Ureter (tissue), 1 donor: ENCODE measurements around the gene CCL16. TPM values are rescaled to one million over a fixed set of nuclear protein-coding genes. Genes with fewer than 3 reads are reported as not detected.
"Not testable (repeated sequence)": the region's sequence is repeated elsewhere in the genome, so short reads cannot be mapped to it uniquely, and the experiment has no call there.

Source experiments
- DNase-seq: peaks from one replicate; pipeline ENCODE4 v3.0.0-alpha.2; 2020; ENCODE audit warnings: low spot score
- total RNA-seq: library from RNA; stranded (reverse); gene quantifications from one replicate; pipeline ENCODE4 v1.2.4, GENCODE V29; 2023
- donor health status: DM: yes; HTN: yes; CAD: no.

The CCL16 gene
- total RNA-seq: 1.6 TPM

DNA sequence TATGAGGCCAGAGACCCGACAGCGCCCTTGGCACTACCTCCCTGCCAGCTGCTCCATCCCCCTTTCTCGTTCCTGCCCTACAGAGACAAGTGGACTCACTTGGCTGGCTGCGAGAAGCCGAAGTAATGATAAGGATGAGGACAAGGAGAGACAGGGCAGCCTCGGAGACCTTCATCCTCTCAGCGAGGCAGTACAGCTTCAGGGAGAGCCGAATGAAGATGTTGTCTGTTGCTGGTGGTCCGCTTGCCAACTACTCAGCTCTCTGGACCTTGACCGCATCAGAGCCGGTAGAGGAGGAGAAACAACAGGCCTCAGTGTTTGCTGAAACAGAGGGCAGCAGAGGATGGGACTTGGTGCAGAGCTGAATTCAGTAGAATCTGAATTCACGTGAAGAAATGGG is at the start of gene CCL16:
CCL16 (minus strand) TSS at position 252 of the 400 bp plus-strand sequence; CDS start at position 175, 77 bp downstream.
- DNase-seq: no peak

DNA sequence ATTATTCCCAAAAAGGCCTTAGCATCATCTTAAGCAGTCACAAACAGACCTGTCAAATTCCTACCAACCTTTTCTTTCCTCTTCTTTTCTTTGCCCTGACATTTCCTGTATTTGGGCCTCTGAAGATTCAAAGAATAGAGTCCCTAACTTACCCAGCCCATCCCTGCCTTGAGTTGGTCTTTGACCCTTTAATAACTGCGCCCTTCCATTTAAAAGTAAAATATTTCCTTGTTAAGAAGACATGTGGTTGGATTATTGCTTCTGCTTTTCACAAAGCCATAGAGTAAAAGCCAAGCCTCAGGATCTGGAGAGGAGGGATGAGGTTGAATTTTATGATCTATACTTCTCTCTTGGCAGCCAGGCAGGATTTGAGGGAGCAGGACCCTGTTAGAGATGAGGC is 49.7 kb upstream of the CCL16 start:
- DNase-seq: no peak

DNA sequence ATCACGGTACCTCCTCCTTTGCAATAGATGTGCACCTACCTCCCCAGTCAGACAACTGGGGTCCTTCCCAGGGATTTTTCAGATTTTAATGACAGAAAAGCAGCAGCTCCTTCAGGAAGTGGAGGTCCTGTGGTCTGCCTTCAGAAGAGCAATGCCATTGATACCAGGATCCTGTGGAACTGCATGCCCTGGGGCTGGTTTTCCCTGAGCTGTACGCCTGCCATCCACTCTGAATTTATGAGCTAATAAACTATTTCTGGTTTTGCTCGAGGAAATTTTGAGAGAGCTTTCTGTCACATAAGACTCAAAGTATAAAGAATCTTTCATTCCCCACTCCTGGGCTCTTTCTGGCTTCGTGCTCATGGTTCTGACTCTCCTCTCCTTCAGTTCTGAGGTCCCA is 46.5 kb upstream of the CCL16 start:
- no peak for DNase-seq

- no peak for DNase-seq
Observed at GRCh38 chr17:36024106-36024869, 43.0 kb upstream of the CCL16 start.

DNA sequence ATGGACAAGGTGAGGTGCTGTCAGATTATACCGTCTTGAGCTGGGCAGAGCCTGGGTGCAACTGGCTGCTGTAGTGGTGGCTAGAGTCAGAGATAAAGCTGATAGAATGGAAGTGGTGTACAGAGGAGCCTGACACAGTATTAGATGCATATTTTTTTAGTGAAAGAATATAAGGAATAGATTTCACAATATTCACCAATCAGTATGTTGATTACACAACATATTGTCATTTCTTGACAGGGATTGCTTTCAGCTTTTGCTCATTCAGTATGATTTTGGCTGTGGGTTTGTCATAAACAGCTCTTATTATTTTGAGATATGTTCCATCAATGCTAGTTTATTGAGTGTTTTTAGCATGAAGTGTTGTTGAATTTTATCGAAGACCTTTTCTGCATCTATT is 38.1 kb upstream of the CCL16 start:
- DNase-seq: no peak

DNA sequence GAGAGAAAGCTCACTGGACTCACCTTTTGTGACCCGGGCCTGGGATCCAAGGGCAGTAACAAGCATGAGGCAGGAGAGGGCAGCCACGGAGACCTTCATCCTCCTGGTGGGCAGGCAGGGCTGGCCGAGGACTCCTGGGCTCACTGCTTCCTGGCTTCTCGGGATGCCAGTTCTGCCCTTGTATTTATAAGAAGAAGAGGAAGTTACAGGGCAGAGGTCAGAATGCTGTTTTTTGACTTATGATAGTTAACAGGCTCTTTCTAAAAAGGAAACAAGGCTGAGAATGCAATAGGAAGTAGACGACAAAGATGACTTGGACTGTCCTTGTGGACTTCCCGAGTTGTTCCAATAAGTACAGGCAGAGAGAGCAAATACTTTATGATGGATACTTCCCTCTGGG is 36.5 kb upstream of the CCL16 start, which contains the start of gene CCL23:
CCL23 (minus strand) TSS at position 174 of the 400 bp plus-strand sequence; CDS start at position 99, 75 bp downstream.
- no peak for DNase-seq

GRCh38 chr17:36016555-36016954 is 35.3 kb upstream of the CCL16 start:
- DNase-seq: no peak

GRCh38 chr17:36015895-36016294 is 34.6 kb upstream of the CCL16 start:
- not testable (repeated sequence) for DNase-seq

DNA sequence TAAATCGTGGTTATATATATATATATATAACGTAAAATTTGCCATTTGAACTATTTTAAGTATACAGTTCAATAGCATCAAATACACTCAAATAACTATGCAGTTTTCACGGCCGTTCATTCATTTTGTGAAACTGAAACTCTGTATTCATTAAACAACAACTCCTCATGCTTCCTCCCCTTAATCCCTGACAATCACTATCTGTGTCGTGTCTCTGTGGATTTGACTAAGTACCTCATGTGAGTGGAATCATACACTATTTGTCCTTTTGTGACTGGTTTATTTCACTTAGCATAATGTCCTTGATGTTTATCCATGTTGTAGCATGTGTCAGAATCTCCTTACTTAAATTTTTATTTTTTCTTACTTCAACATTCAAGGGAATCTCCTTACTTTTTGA is 33.6 kb upstream of the CCL16 start:
- DNase-seq: no peak

GRCh38 chr17:36011201-36011600 is 29.9 kb upstream of the CCL16 start:
- no peak for DNase-seq

- DNase-seq: no peak
Observed at GRCh38 chr17:36008998-36009665, 27.8 kb upstream of the CCL16 start.

- DNase-seq: peak; percentile 9
Observed at GRCh38 chr17:36004594-36005108, 23.4 kb upstream of the CCL16 start.

GRCh38 chr17:36002631-36003030 is 21.3 kb upstream of the CCL16 start:
- peak; percentile 25 for DNase-seq

- DNase-seq: peak; percentile 56
Observed at GRCh38 chr17:36001862-36002603, 20.7 kb upstream of the CCL16 start.

DNA sequence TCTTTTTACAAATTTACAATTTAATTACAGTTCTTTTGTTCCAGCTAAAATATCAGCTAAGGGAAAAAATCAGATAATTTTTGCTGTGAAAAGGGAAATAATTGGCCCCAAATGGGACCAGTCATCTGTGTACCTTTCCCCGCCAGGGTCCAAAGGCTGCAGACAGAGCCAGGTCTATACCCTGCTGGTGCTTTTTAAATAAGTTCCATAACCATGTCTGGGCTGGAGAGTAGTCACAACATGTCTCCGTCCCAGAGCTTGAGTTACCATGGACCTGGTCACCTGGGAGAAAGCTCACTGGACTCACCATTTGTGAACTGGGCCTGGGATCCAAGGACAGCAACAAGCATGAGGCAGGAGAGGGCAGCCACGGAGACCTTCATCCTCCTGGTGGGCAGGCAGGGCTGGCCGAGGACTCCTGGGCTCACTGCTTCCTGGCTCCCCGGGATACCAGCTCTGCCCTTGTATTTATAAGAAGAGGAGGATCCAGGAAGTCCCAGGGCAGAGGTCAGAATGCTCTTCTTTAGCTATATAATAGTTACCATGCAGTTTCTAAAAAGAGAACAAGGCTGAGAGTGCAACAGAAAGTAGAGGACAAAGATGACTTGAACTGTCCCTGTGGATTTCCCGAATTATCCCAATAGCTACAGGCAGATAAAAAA is 19.9 kb upstream of the CCL16 start, which contains the start of gene CCL15:
CCL15 (minus strand) TSS at position 444 of the 662 bp plus-strand sequence; CDS start at position 383, 61 bp downstream.
- DNase-seq: peak; percentile 31

- peak; percentile 43 for DNase-seq
Observed at GRCh38 chr17:36000732-36001109, 19.4 kb upstream of the CCL16 start.

GRCh38 chr17:35998756-35999155 is 17.5 kb upstream of the CCL16 start:
- DNase-seq: peak; percentile 28

DNA sequence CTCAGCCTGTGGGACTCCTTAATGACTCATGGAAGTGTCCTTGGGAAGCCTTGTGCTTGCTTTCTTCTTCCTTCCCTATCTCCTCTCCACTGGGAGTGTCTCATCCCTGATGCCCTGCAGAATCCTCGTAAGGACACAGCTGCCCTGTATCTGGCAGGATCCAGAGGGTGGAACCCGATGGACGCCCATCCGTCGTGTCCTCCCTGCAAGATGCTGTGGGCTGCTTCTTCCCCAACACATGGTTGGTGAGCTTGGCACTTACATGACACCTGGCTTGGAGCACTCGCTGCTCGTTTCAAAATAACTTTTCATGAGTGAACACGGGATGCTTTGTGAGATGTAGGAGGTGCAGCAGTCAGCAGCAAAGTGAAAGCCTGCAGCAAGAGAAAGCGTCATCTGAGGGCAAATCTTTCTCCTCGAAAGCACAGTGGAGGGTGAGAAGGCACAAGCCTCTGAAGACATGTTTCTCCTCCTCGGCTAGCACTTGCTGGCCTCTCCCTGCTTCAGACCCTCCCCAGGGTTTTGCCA is 16.8 kb upstream of the CCL16 start:
- peak; percentile 25 for DNase-seq

- DNase-seq: not testable (repeated sequence)
Observed at GRCh38 chr17:35995346-35995745, 14.0 kb upstream of the CCL16 start.

DNA sequence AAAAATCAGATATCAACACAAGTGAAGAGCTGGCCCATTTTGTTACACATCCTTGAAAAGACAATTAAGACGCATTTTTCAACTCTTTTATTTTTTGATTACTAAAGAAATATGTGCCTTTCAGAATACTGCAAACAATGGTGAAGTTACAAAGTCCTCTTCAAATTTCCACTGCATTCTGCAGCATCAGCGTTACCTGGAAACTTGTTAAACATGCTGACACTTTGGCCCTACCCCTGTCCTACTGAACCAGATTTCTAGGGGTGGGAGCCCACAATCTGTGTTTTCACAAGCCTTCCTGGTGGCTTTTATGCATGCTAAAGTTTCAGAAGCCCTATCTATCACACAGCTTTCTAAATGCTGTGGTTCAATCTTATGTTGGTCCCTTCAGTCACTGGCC is 9.8 kb upstream of the CCL16 start:
- no peak for DNase-seq

GRCh38 chr17:35988164-35988563 is 6.9 kb upstream of the CCL16 start:
- DNase-seq: peak; percentile 26
